Sigmoid colon (tissue), 7 donors: ENCODE data around the gene POLR2C. TPM values are rescaled to one million over a fixed set of nuclear protein-coding genes. Genes with fewer than 3 reads are reported as not detected.

Experiments used
- DNase-seq: peaks from one replicate; pipeline ENCODE4 v3.0.0-alpha.2; 2019
- H3K27ac ChIP-seq, 4 donors: fragments of 200-600 bp; sonication (generic); one replicate each; pipeline ENCODE4 v1.5.1; 2016 to 2019; ENCODE audit warnings: mild to moderate bottlenecking in 1 of 4
- H3K27me3 ChIP-seq, 3 donors: fragments of 200-600 bp; sonication (generic); one replicate each; pipeline ENCODE4 v1.5.1; 2019; ENCODE audit warnings: mild to moderate bottlenecking in 1 of 3
- H3K36me3 ChIP-seq, 4 donors: fragments of 200-600 bp; sonication (generic); one replicate each; pipeline ENCODE4 v1.5.1; 2016 to 2019
- H3K4me1 ChIP-seq, 4 donors: fragments of 200-600 bp; sonication (generic); one replicate each; pipeline ENCODE4 v1.5.1; 2017 to 2019
- H3K4me3 ChIP-seq, 4 donors: fragments of 200-600 bp; sonication (generic); one replicate each; pipeline ENCODE4 v1.5.1; 2017 to 2019; ENCODE audit warnings: mild to moderate bottlenecking in 2 of 4, moderate library complexity in 1 of 4
- H3K9me3 ChIP-seq, 4 donors: fragments of 200-600 bp in 3 of 4; sonication (generic) in 3 of 4; one replicate each; pipeline versions ENCODE4 v1.5.1 to v1.6.1; 2013 to 2019
- EP300 ChIP-seq, 4 donors: sonication (generic); formaldehyde crosslinking; IDR thresholded peaks; one replicate each; pipeline ENCODE4 v1.6.1; 2017; ENCODE audit warnings: antibody characterized with exemption in 4 of 4
- POLR2A ChIP-seq, 2 donors: fragments of 450-650 bp; IDR thresholded peaks; one replicate each; pipeline ENCODE4 v1.6.1; 2016; ENCODE audit warnings: antibody characterized with exemption in 2 of 2, mild to moderate bottlenecking in 2 of 2, moderate library complexity in 2 of 2
- POLR2AphosphoS5 ChIP-seq, 4 donors: sonication (generic); formaldehyde crosslinking; IDR thresholded peaks; one replicate each; pipeline ENCODE4 v1.6.1; 2017; ENCODE audit warnings: antibody characterized with exemption in 4 of 4
- WGBS, 2 donors: extraction: QIAGEN DNeasy Blood & Tissue Kit; methylation state at CpG; one replicate each; pipeline ENCODE4 v1.1.7; 2013; 5-methylcytosine and 5-hydroxymethylcytosine counted together
- intact Hi-C: fragments of 100-400 bp; cut with DNase I; formaldehyde crosslinking; loops from one replicate; pipeline ENCODE4 v1.15.1; 2023
- polyA plus RNA-seq, 3 donors: library from polyadenylated mRNA; stranded (reverse); fragments of 200-250 nt; gene quantifications; one replicate each; pipeline ENCODE4 v1.2.3, GENCODE V29; 2013
- total RNA-seq, 4 donors: library from RNA; depleted of rRNA; stranded (reverse); fragments of >200 nt; gene quantifications; one replicate each; pipeline ENCODE4 v1.1.0, GENCODE V29; 2016
- TF ChIP-seq, protein P1 (sequence below), 4 experiments: fragments of 450-650 bp in 3 of 4; fragments of 200-600 bp in 1 of 4; IDR thresholded peaks; one replicate each; pipeline ENCODE4 v1.5.1; 2016 to 2019; ENCODE audit warnings: antibody characterized with exemption in 4 of 4, mild to moderate bottlenecking in 3 of 4, moderate library complexity in 2 of 4
- donor health status: healthy with polysubstance abuse.
- donor health status: Bipolar disorder and iron deficiency.
- donor health status: healthy.

Gene POLR2C
- total RNA-seq (100 to 1,000 TPM in 2 of 4 donors, 10 to 100 TPM in 2; 60.7 to 141 (median 101) TPM), polyA plus RNA-seq (10 to 100 TPM; 52.3 to 77.7 (median 60.1) TPM)

- Histone ChIP-seq H3K9me3 (no peaks in the 10 kb centered on the region), H3K27ac (peak within 1 kb of the TSS; percentile 87 to 92 (median 90)), H3K4me3 (peak within 1 kb of the TSS; percentile 93 to 99 (median 98)), H3K27me3 (no peaks in the 10 kb centered on the region), H3K4me1 (peaks cover 0 to 25% (median 21%) of the 10 kb centered on the region in 4 donors), H3K36me3 (peaks cover 10 to 76% (median 41%) of the 10 kb centered on the region in 4 donors)
- no peak for TF ChIP-seq EP300 (IDR thresholded peaks at IDR 0.05)
- TF ChIP-seq POLR2A (IDR thresholded peaks at IDR 0.05), result peak; percentile 88 to 94
- TF ChIP-seq, protein P1, sequence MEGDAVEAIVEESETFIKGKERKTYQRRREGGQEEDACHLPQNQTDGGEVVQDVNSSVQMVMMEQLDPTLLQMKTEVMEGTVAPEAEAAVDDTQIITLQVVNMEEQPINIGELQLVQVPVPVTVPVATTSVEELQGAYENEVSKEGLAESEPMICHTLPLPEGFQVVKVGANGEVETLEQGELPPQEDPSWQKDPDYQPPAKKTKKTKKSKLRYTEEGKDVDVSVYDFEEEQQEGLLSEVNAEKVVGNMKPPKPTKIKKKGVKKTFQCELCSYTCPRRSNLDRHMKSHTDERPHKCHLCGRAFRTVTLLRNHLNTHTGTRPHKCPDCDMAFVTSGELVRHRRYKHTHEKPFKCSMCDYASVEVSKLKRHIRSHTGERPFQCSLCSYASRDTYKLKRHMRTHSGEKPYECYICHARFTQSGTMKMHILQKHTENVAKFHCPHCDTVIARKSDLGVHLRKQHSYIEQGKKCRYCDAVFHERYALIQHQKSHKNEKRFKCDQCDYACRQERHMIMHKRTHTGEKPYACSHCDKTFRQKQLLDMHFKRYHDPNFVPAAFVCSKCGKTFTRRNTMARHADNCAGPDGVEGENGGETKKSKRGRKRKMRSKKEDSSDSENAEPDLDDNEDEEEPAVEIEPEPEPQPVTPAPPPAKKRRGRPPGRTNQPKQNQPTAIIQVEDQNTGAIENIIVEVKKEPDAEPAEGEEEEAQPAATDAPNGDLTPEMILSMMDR (IDR thresholded peaks at IDR 0.05), result peak; percentile 86 to 95 (median 94)
- peak; percentile 95 to 100 (median 98) for TF ChIP-seq POLR2AphosphoS5 (IDR thresholded peaks at IDR 0.05)
- peak; percentile 93 for DNase-seq
- intact Hi-C loops, result loop anchor here (2.0 to 10.0 kb wide), 3 partner anchors 16 to 1172 kb away; partner anchors contain the start of genes CIAPIN1 and COQ9
- WGBS, 2 donors, result 1 to 2% methylated on average over 47 of the region's 47 CpGs
Measured at GRCh38 chr16:57462209-57462977, at the start of gene POLR2C. Gene POLR2C (plus strand): TSS chr16:57462679. CDS start chr16:57462725, 46 bp downstream.

DNA sequence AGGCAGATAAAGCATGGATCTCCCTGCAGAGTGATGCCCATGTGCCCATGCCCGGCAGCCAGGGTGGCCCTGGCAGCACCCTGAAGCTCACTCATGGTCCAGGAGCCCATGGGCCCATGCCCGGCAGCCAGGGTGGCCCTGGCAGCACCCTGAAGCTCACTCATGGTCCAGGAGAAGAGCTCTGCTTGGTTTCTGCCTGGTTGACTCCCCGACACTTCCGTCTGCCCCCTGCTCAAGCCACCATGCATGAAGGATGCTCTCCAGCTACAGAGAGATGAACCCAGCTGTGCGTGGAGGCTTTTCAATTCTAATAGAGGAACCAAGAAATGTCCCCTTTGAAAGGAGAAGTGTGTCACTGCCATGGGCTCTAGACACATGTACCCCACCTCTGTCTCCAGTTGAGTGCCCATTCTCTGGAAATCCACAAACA lies 49.2 kb upstream of the POLR2C start:
- H3K4me3 ChIP-seq, result no peak overlapping the region
- H3K36me3 ChIP-seq, result no peaks in the 10 kb centered on the region
- no peak overlapping the region for H3K27ac ChIP-seq
- TF ChIP-seq POLR2A (IDR thresholded peaks at IDR 0.05) (no peak), EP300 (IDR thresholded peaks at IDR 0.05) (no peak), POLR2AphosphoS5 (IDR thresholded peaks at IDR 0.05) (no peak)
- TF ChIP-seq, protein P1 (IDR thresholded peaks at IDR 0.05), result no peak
- H3K4me1 ChIP-seq, result peaks cover 0 to 19% (median 14%) of the 10 kb centered on the region in 4 donors
- H3K9me3 ChIP-seq, result no peaks in the 10 kb centered on the region
- 76 to 87% methylated on average over 5 of the region's 5 CpGs for WGBS, 2 donors
- H3K27me3 ChIP-seq, result no peaks in the 10 kb centered on the region
- no peak for DNase-seq
- intact Hi-C loops, result no loop called here

- DNase-seq, result no peak
- Histone ChIP-seq H3K27me3 (no peaks in the 10 kb centered on the region), H3K36me3 (no peaks in the 10 kb centered on the region), H3K4me1 (peaks cover 0 to 23% (median 17%) of the 10 kb centered on the region in 4 donors), H3K27ac (no peak overlapping the region), H3K9me3 (no peaks in the 10 kb centered on the region), H3K4me3 (no peak overlapping the region)
- TF ChIP-seq, protein P1 (IDR thresholded peaks at IDR 0.05), result no peak
- TF ChIP-seq POLR2A (IDR thresholded peaks at IDR 0.05) (no peak), POLR2AphosphoS5 (IDR thresholded peaks at IDR 0.05) (no peak), EP300 (IDR thresholded peaks at IDR 0.05) (no peak)
- intact Hi-C loops, result no loop called here
- WGBS, 2 donors, result 56 to 75% methylated on average over 7 of the region's 7 CpGs
Measured at GRCh38 chr16:57413733-57414132, 48.7 kb upstream of the POLR2C start.

DNA sequence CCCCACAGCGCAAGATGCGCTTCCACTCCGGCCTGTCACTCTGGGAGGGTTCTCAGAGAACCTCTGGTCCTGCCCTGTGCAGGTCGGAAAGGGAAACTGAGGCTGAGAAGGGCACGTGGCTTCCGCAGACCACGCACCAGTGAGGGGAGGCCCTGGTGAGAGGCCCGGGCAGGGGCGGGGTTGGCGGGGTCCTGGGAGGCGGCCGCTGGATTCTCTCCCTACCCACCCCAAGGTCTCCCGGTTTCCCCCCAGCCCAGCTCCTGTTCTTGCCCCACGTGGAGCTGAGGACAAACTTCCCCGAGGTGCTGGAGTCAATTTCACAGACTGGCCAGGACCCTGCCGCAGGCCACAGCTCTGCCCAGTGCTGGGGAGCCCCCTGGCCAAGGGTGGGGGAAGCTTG lies 46.4 kb upstream of the POLR2C start:
- intact Hi-C loops, result loop anchor here (5.0 kb wide), 1 partner anchor 334 kb away; no protein-coding TSS in a partner anchor
- DNase-seq, result peak; percentile 65
- H3K27ac ChIP-seq, result no peak overlapping the region
- no peaks in the 10 kb centered on the region for H3K36me3 ChIP-seq
- no peaks in the 10 kb centered on the region for H3K9me3 ChIP-seq
- TF ChIP-seq, protein P1 (IDR thresholded peaks at IDR 0.05), result no peak
- TF ChIP-seq EP300 (IDR thresholded peaks at IDR 0.05), result no peak
- TF ChIP-seq POLR2A (IDR thresholded peaks at IDR 0.05), result no peak
- TF ChIP-seq POLR2AphosphoS5 (IDR thresholded peaks at IDR 0.05), result no peak
- peaks cover 0 to 28% (median 20%) of the 10 kb centered on the region in 4 donors for H3K4me1 ChIP-seq
- no peaks in the 10 kb centered on the region for H3K27me3 ChIP-seq
- 87 to 90% methylated on average over 16 of the region's 16 CpGs for WGBS, 2 donors
- H3K4me3 ChIP-seq, result no peak overlapping the region
